ENCODE results near the gene AGR3.

- TF ChIP-seq POLR2A (IDR thresholded peaks at IDR 0.05) (no peak), CTCF (IDR thresholded peaks at IDR 0.05) (no peak)
Measured at GRCh38 chr7:16905300-16906044, 23.7 kb upstream of the AGR3 start.

Data from esophagus squamous epithelium (tissue), 4 donors.